ENCODE data around the gene SAXO1. TPM values are rescaled to one million over a fixed set of nuclear protein-coding genes. Genes with fewer than 3 reads are reported as not detected.

Gene SAXO1
- total RNA-seq, 2 donors from 2014 or later = not detected

GRCh38 chr9:18980189-18980588 is 52.8 kb downstream of the SAXO1 start:
- ATAC-seq (no peak), DNase-seq (no peak)
- Histone ChIP-seq H3K27me3 (no peaks in the 10 kb centered on the region), H3K27ac (no peak overlapping the region), H3K4me1 (peaks cover 5% of the 10 kb centered on the region), H3K4me3 (no peak overlapping the region), H3K36me3 (replicated peaks in 1 of 2; ENCODE audit: insufficient read depth in 1 of 2, low read depth in 2 of 2) (no peaks in the 10 kb centered on the region), H3K9me3 (no peaks in the 10 kb centered on the region)
- TF ChIP-seq POLR2A (IDR thresholded peaks at IDR 0.05) = no peak
- no peak for TF ChIP-seq CTCF (IDR thresholded peaks at IDR 0.05)
- intact Hi-C loops (cut with DNase I) = no loop called here
- 5 to 38% methylated on average over 1 of the region's 1 CpG for WGBS, 2 donors

- WGBS, 2 donors = 61% methylated on average over 2 of the region's 2 CpGs
- DNase-seq (no peak), ATAC-seq (no peak)
- H3K36me3 ChIP-seq (replicated peaks in 1 of 2; ENCODE audit: insufficient read depth in 1 of 2, low read depth in 2 of 2) = no peaks in the 10 kb centered on the region
- H3K27me3 ChIP-seq = no peaks in the 10 kb centered on the region
- H3K4me1 ChIP-seq = peaks cover 5% of the 10 kb centered on the region
- intact Hi-C loops (cut with DNase I) = no loop called here
- no peak for TF ChIP-seq CTCF (IDR thresholded peaks at IDR 0.05)
- TF ChIP-seq POLR2A (IDR thresholded peaks at IDR 0.05) = no peak
- H3K9me3 ChIP-seq = no peaks in the 10 kb centered on the region
- no peak overlapping the region for H3K27ac ChIP-seq
- H3K4me3 ChIP-seq = no peak overlapping the region
Measured at GRCh38 chr9:18979367-18979766, 53.6 kb downstream of the SAXO1 start.

- ATAC-seq = no peak
- intact Hi-C loops (cut with DNase I) = no loop called here
- 93 to 97% methylated on average over 2 of the region's 2 CpGs for WGBS, 2 donors
- no peak for DNase-seq
- Histone ChIP-seq H3K4me1 (peaks cover 5% of the 10 kb centered on the region), H3K27me3 (no peaks in the 10 kb centered on the region), H3K36me3 (replicated peaks in 1 of 2; ENCODE audit: insufficient read depth in 1 of 2, low read depth in 2 of 2) (no peaks in the 10 kb centered on the region), H3K27ac (no peak overlapping the region), H3K9me3 (no peaks in the 10 kb centered on the region), H3K4me3 (no peak overlapping the region)
- TF ChIP-seq CTCF (IDR thresholded peaks at IDR 0.05) = no peak
- TF ChIP-seq POLR2A (IDR thresholded peaks at IDR 0.05) = no peak
Measured at GRCh38 chr9:18978188-18978587, 54.8 kb downstream of the SAXO1 start.

- H3K27ac ChIP-seq = no peak overlapping the region
- peaks cover 5% of the 10 kb centered on the region for H3K4me1 ChIP-seq
- no peaks in the 10 kb centered on the region for H3K9me3 ChIP-seq
- intact Hi-C loops (cut with DNase I) = no loop called here
- no peaks in the 10 kb centered on the region for H3K27me3 ChIP-seq
- TF ChIP-seq POLR2A (IDR thresholded peaks at IDR 0.05) = no peak
- TF ChIP-seq CTCF (IDR thresholded peaks at IDR 0.05) = no peak
- peak; percentile 35 for ATAC-seq
- peak in 1 of 4 donors; percentile 2 for DNase-seq
- no peaks in the 10 kb centered on the region for H3K36me3 ChIP-seq (replicated peaks in 1 of 2; ENCODE audit: insufficient read depth in 1 of 2, low read depth in 2 of 2)
- WGBS, 2 donors = 30 to 32% methylated on average over 12 of the region's 12 CpGs
- H3K4me3 ChIP-seq = no peak overlapping the region
Measured at GRCh38 chr9:18976709-18977531, 56.1 kb downstream of the SAXO1 start.

GRCh38 chr9:18976221-18976708 is 56.7 kb downstream of the SAXO1 start:
- WGBS, 2 donors = 23 to 34% methylated on average over 4 of the region's 4 CpGs
- H3K4me1 ChIP-seq = peaks cover 5% of the 10 kb centered on the region
- no peaks in the 10 kb centered on the region for H3K27me3 ChIP-seq
- ATAC-seq (no peak), DNase-seq (no peak)
- H3K4me3 ChIP-seq = no peak overlapping the region
- H3K9me3 ChIP-seq = no peaks in the 10 kb centered on the region
- no peak overlapping the region for H3K27ac ChIP-seq
- intact Hi-C loops (cut with DNase I) = no loop called here
- no peaks in the 10 kb centered on the region for H3K36me3 ChIP-seq (replicated peaks in 1 of 2; ENCODE audit: insufficient read depth in 1 of 2, low read depth in 2 of 2)
- TF ChIP-seq CTCF (IDR thresholded peaks at IDR 0.05) (no peak), POLR2A (IDR thresholded peaks at IDR 0.05) (no peak)

Data from body of pancreas (tissue), 4 donors.